ENCODE results near the gene MYH4. TPM values are rescaled to one million over a fixed set of nuclear protein-coding genes. Genes with fewer than 3 reads are reported as not detected.

MYH4 gene
- total RNA-seq, 1 experiment from 2014 or later: not detected

- Histone ChIP-seq H3K27ac (ENCODE audit: low read depth, low read length) (no peak overlapping the region), H3K4me3 (replicated peaks in 1 of 2; ENCODE audit: low read depth in 1 of 2, low read length in 2 of 2) (no peak overlapping the region), H3K4me1 (ENCODE audit: control insufficient read depth in 1 of 2, insufficient read depth in 2 of 2, low read length in 2 of 2) (no peaks in the 10 kb centered on the region), H3K27me3 (ENCODE audit: insufficient read depth, low read length) (peaks cover 4% of the 10 kb centered on the region), H3K79me2 (ENCODE audit: insufficient read depth, low read length) (no peaks in the 10 kb centered on the region), H3K36me3 (ENCODE audit: control insufficient read depth in 1 of 2, insufficient read depth in 2 of 2, low read length in 2 of 2) (no peaks in the 10 kb centered on the region), H4K20me1 (ENCODE audit: insufficient read depth) (no peaks in the 10 kb centered on the region; the same call in 1 of the 2 replicates), H3K4me2 (ENCODE audit: low read length) (no peak overlapping the region), H3K9me3 (ENCODE audit: control insufficient read depth in 1 of 2, insufficient read depth in 1 of 2, low read depth in 1 of 2, low read length in 2 of 2) (no peaks in the 10 kb centered on the region), H3K9ac (ENCODE audit: low read length) (no peak overlapping the region), H3K9me2 (ENCODE audit: insufficient read depth) (no peaks in the 10 kb centered on the region), H2AFZ (ENCODE audit: low read depth, low read length, poor library complexity, severe bottlenecking) (no peak overlapping the region)
- DNase-seq (ENCODE audit: low read depth, low spot score): no peak
- no peak for TF ChIP-seq FOSL1 (IDR thresholded peaks at IDR 0.05; ENCODE audit: low read depth)
- TF ChIP-seq EGR1 (IDR thresholded peaks at IDR 0.05; ENCODE audit: low read depth): no peak
- no peak for TF ChIP-seq CEBPB (IDR thresholded peaks at IDR 0.05; ENCODE audit: low read depth)
- no peak for TF ChIP-seq ELF1 (IDR thresholded peaks at IDR 0.05; ENCODE audit: borderline replicate concordance, low read depth)
- TF ChIP-seq, protein P1, sequence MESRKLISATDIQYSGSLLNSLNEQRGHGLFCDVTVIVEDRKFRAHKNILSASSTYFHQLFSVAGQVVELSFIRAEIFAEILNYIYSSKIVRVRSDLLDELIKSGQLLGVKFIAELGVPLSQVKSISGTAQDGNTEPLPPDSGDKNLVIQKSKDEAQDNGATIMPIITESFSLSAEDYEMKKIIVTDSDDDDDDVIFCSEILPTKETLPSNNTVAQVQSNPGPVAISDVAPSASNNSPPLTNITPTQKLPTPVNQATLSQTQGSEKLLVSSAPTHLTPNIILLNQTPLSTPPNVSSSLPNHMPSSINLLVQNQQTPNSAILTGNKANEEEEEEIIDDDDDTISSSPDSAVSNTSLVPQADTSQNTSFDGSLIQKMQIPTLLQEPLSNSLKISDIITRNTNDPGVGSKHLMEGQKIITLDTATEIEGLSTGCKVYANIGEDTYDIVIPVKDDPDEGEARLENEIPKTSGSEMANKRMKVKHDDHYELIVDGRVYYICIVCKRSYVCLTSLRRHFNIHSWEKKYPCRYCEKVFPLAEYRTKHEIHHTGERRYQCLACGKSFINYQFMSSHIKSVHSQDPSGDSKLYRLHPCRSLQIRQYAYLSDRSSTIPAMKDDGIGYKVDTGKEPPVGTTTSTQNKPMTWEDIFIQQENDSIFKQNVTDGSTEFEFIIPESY (IDR thresholded peaks at IDR 0.05; ENCODE audit: extremely low read depth, insufficient replicate concordance, low read length): no peak
- no peak for TF ChIP-seq RAD21 (IDR thresholded peaks at IDR 0.05; ENCODE audit: low read depth)
- TF ChIP-seq SIN3A (IDR thresholded peaks at IDR 0.05; ENCODE audit: low read depth): no peak
- TF ChIP-seq, protein P2, sequence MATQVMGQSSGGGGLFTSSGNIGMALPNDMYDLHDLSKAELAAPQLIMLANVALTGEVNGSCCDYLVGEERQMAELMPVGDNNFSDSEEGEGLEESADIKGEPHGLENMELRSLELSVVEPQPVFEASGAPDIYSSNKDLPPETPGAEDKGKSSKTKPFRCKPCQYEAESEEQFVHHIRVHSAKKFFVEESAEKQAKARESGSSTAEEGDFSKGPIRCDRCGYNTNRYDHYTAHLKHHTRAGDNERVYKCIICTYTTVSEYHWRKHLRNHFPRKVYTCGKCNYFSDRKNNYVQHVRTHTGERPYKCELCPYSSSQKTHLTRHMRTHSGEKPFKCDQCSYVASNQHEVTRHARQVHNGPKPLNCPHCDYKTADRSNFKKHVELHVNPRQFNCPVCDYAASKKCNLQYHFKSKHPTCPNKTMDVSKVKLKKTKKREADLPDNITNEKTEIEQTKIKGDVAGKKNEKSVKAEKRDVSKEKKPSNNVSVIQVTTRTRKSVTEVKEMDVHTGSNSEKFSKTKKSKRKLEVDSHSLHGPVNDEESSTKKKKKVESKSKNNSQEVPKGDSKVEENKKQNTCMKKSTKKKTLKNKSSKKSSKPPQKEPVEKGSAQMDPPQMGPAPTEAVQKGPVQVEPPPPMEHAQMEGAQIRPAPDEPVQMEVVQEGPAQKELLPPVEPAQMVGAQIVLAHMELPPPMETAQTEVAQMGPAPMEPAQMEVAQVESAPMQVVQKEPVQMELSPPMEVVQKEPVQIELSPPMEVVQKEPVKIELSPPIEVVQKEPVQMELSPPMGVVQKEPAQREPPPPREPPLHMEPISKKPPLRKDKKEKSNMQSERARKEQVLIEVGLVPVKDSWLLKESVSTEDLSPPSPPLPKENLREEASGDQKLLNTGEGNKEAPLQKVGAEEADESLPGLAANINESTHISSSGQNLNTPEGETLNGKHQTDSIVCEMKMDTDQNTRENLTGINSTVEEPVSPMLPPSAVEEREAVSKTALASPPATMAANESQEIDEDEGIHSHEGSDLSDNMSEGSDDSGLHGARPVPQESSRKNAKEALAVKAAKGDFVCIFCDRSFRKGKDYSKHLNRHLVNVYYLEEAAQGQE (IDR thresholded peaks at IDR 0.05; ENCODE audit: low read depth): no peak
- no peak for TF ChIP-seq ZNF274 (IDR thresholded peaks at IDR 0.05; ENCODE audit: low read depth, low read length)
- TF ChIP-seq SP1 (IDR thresholded peaks at IDR 0.05; ENCODE audit: low read depth): no peak
- TF ChIP-seq JUND (IDR thresholded peaks at IDR 0.05): no peak
- TF ChIP-seq EZH2 (IDR thresholded peaks at IDR 0.05): no peak
- TF ChIP-seq POLR2AphosphoS5 (IDR thresholded peaks at IDR 0.05; ENCODE audit: low read depth, low read length): no peak
- TF ChIP-seq EZH2phosphoT487 (IDR thresholded peaks at IDR 0.05; ENCODE audit: borderline replicate concordance): no peak
- TF ChIP-seq SRF (IDR thresholded peaks at IDR 0.05; ENCODE audit: low read depth): no peak
- TF ChIP-seq CBX3 (IDR thresholded peaks at IDR 0.05; ENCODE audit: low read depth): no peak
- no peak for TF ChIP-seq TCF7L2 (IDR thresholded peaks at IDR 0.05; ENCODE audit: borderline replicate concordance, extremely low read depth, insufficient read depth, insufficient read length)
- no peak for TF ChIP-seq POLR2A (IDR thresholded peaks at IDR 0.05; ENCODE audit: borderline replicate concordance, extremely low read depth, insufficient read depth, insufficient read length)
- TF ChIP-seq, protein P3, sequence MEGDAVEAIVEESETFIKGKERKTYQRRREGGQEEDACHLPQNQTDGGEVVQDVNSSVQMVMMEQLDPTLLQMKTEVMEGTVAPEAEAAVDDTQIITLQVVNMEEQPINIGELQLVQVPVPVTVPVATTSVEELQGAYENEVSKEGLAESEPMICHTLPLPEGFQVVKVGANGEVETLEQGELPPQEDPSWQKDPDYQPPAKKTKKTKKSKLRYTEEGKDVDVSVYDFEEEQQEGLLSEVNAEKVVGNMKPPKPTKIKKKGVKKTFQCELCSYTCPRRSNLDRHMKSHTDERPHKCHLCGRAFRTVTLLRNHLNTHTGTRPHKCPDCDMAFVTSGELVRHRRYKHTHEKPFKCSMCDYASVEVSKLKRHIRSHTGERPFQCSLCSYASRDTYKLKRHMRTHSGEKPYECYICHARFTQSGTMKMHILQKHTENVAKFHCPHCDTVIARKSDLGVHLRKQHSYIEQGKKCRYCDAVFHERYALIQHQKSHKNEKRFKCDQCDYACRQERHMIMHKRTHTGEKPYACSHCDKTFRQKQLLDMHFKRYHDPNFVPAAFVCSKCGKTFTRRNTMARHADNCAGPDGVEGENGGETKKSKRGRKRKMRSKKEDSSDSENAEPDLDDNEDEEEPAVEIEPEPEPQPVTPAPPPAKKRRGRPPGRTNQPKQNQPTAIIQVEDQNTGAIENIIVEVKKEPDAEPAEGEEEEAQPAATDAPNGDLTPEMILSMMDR (IDR thresholded peaks at IDR 0.05 in 2 of 3, conservative IDR thresholded peaks at IDR 0.05 in 1 of 3; ENCODE audit: borderline replicate concordance in 1 of 3, insufficient read depth in 1 of 3, low read depth in 2 of 3, low read length in 2 of 3): no peak
- no peak for TF ChIP-seq YY1 (IDR thresholded peaks at IDR 0.05; ENCODE audit: extremely low read depth, insufficient replicate concordance, low read depth, low read length)
- CTCF ChIA-PET: no interaction called here
- no peak for ATAC-seq
- intact Hi-C loops (cut with micrococcal nuclease): no loop called here
- BruUV-seq (replicated peaks): no TSS peak
- POLR2A ChIA-PET: no interaction called here
- RAD21 ChIA-PET (ENCODE audit: low non-redundant PET in 1 of 2, low total read pairs in 2 of 2, uncharacterized antibody in 2 of 2, unreplicated experiment in 2 of 2): no interaction called here
Measured at GRCh38 chr17:10394201-10394887, 75.0 kb downstream of the MYH4 start.
